ENCODE measurements around the gene CSPG4.
A peak's percentile ranks its signal among the peaks of the same experiment; 100 is the strongest.
"Not testable (repeated sequence)": the region's sequence is repeated elsewhere in the genome, so short reads cannot be mapped to it uniquely, and the experiment has no call there.

Gene CSPG4

GRCh38 chr15:75687486-75688277, 25.0 kb downstream of the CSPG4 start:
- no peak for DNase-seq

- DNase-seq = peak; percentile 42 to 55
Observed at GRCh38 chr15:75686212-75686642, 26.4 kb downstream of the CSPG4 start.

- DNase-seq = no peak
Observed at GRCh38 chr15:75685195-75685594, 27.5 kb downstream of the CSPG4 start.

- DNase-seq = no peak
Observed at GRCh38 chr15:75684648-75685047, 28.0 kb downstream of the CSPG4 start.

- peak; percentile 25 to 41 for DNase-seq
Observed at GRCh38 chr15:75683646-75684312, 28.9 kb downstream of the CSPG4 start.

GRCh38 chr15:75682181-75683135, 30.2 kb downstream of the CSPG4 start:
- no peak for DNase-seq

GRCh38 chr15:75680007-75680789, 32.5 kb downstream of the CSPG4 start:
- no peak for DNase-seq

GRCh38 chr15:75678324-75678690, 34.3 kb downstream of the CSPG4 start:
- DNase-seq = not testable (repeated sequence)

GRCh38 chr15:75677465-75678323, 35.0 kb downstream of the CSPG4 start:
- DNase-seq = no peak

- DNase-seq = no peak
Observed at GRCh38 chr15:75676688-75677464, 35.8 kb downstream of the CSPG4 start.

- no peak for DNase-seq
Observed at GRCh38 chr15:75675579-75676404, 36.9 kb downstream of the CSPG4 start.

- DNase-seq = no peak
Observed at GRCh38 chr15:75674366-75674765, 38.3 kb downstream of the CSPG4 start.

GRCh38 chr15:75673426-75674235, 39.0 kb downstream of the CSPG4 start:
- no peak for DNase-seq

- no peak for DNase-seq
Observed at GRCh38 chr15:75672646-75673425, 39.8 kb downstream of the CSPG4 start.

GRCh38 chr15:75671730-75672602, 40.7 kb downstream of the CSPG4 start:
- no peak for DNase-seq

GRCh38 chr15:75669879-75670212, 42.8 kb downstream of the CSPG4 start:
- no peak for DNase-seq
